SK-N-SH (cell line): ENCODE data around the gene PAMR1. TPM values are rescaled to one million over a fixed set of nuclear protein-coding genes. Genes with fewer than 3 reads are reported as not detected.

ENCODE experiments used
- CTCF ChIA-PET: fragments of 300-600, 350-600 bp; formaldehyde crosslinking; extraction: SDS; loops from one replicate; lab custom pipeline; 2021; lab: Yijun Ruan, JAX
- POLR2A ChIA-PET: fragments of 350-600 bp; sonication (Branson Sonifier 250); formaldehyde crosslinking; extraction: SDS; loops from one replicate; lab custom pipeline; 2020; ENCODE audit warnings: antibody characterized with exemption, inconsistent platforms; lab: Yijun Ruan, JAX
- DNase-seq: peaks from one replicate; pipeline ENCODE4 v3.0.0; 2012
- H2AFZ ChIP-seq: fragments of 200-600 bp; sonication (generic); 2 replicates; pipeline ENCODE4 v1.8.1; 2016; ENCODE audit warnings: antibody characterized with exemption, mild to moderate bottlenecking, low read depth
- H3F3A ChIP-seq: fragments of 200-600 bp; sonication (generic); replicated peaks from 2 replicates; pipeline ENCODE3; 2016; ENCODE audit warnings: antibody characterized with exemption, mild to moderate bottlenecking; ENCODE audit not compliant: insufficient read depth
- H3K27ac ChIP-seq, 2 experiments: fragments of 200-500 bp in 1 of 2; fragments of 200-600 bp in 1 of 2; sonication (Bioruptor generic) in 1 of 2; sonication (generic), shearing (Covaris generic) in 1 of 2; 2 replicates each; pipeline versions ENCODE4 v1.5.1 to v1.6.1; 2014 to 2016; ENCODE audit warnings: low read depth in 2 of 2, inconsistent platforms in 1 of 2, low read length in 1 of 2, mild to moderate bottlenecking in 1 of 2, mixed read lengths in 1 of 2
- H3K27me3 ChIP-seq: fragments of 200-600 bp; sonication (generic), shearing (Covaris generic); 2 replicates; pipeline ENCODE4 v1.6.1; 2016; ENCODE audit warnings: mixed run types; ENCODE audit not compliant: insufficient read depth
- H3K36me3 ChIP-seq, 2 experiments: fragments of 200-500 bp in 1 of 2; fragments of 200-600 bp in 1 of 2; sonication (Bioruptor generic) in 1 of 2; sonication (generic) in 1 of 2; replicated peaks in 1 of 2; 2 replicates each; pipeline versions ENCODE3 to v1.5.1; 2014 to 2016; ENCODE audit warnings: low read length in 1 of 2, mild to moderate bottlenecking in 1 of 2; ENCODE audit not compliant: insufficient read depth in 2 of 2, control insufficient read depth in 1 of 2
- H3K4me1 ChIP-seq, 2 experiments: fragments of 200-500 bp in 1 of 2; fragments of 200-600 bp in 1 of 2; sonication (Bioruptor generic) in 1 of 2; sonication (generic), shearing (Covaris generic) in 1 of 2; 2 replicates each; pipeline versions ENCODE4 v1.5.1 to v1.6.1; 2014 to 2016; ENCODE audit warnings: low read depth in 1 of 2, low read length in 1 of 2, mixed run types in 1 of 2; ENCODE audit not compliant: insufficient read depth in 2 of 2, control insufficient read depth in 1 of 2
- H3K4me2 ChIP-seq: fragments of 200-600 bp; sonication (generic), shearing (Covaris generic); 2 replicates; pipeline ENCODE4 v1.6.1; 2017; ENCODE audit warnings: mixed run types
- H3K4me3 ChIP-seq, 2 experiments: fragments of 200-500 bp in 1 of 2; fragments of 200-600 bp in 1 of 2; sonication (Bioruptor generic) in 1 of 2; sonication (generic), shearing (Covaris generic) in 1 of 2; 2 replicates each; pipeline versions ENCODE4 v1.5.1 to v1.8.1; 2014 to 2016; ENCODE audit warnings: low read depth in 2 of 2, inconsistent platforms in 1 of 2, low read length in 1 of 2, mild to moderate bottlenecking in 1 of 2, mixed read lengths in 1 of 2, moderate library complexity in 1 of 2
- H3K79me2 ChIP-seq: fragments of 200-600 bp; sonication (generic); 2 replicates; pipeline ENCODE4 v1.8.1; 2017; ENCODE audit warnings: mild to moderate bottlenecking; ENCODE audit not compliant: insufficient read depth
- H3K9ac ChIP-seq: fragments of 200-600 bp; sonication (generic); 2 replicates; pipeline ENCODE4 v1.6.1; 2017; ENCODE audit warnings: mixed run types
- H3K9me2 ChIP-seq: fragments of 200-600 bp; sonication (generic); 2 replicates; pipeline ENCODE4 v1.6.1; 2017; ENCODE audit warnings: mixed run types
- H3K9me3 ChIP-seq: fragments of 200-600 bp; sonication (generic); 2 replicates; pipeline ENCODE4 v1.6.1; 2017; ENCODE audit warnings: mixed run types, mild to moderate bottlenecking, moderate library complexity
- H4K20me1 ChIP-seq: fragments of 200-600 bp; sonication (generic); 2 replicates; pipeline ENCODE4 v1.6.1; 2017; ENCODE audit warnings: mild to moderate bottlenecking, mixed run types; ENCODE audit not compliant: insufficient read depth
- CHD2 ChIP-seq: fragments of 150-350 bp; IDR thresholded peaks from 2 replicates; pipeline ENCODE4 v1.6.1; 2018; ENCODE audit warnings: low read length; ENCODE audit not compliant: partially characterized antibody
- EZH2phosphoT487 ChIP-seq: fragments of 200-600 bp; sonication (generic); IDR thresholded peaks from 2 replicates; pipeline ENCODE4 v1.6.1; 2017; ENCODE audit warnings: low read depth, mixed run types, mild to moderate bottlenecking, antibody characterized with exemption, moderate library complexity, borderline replicate concordance
- FOSL2 ChIP-seq: IDR thresholded peaks from 2 replicates; pipeline ENCODE4 v1.4.0; 2012; ENCODE audit warnings: low read depth, mild to moderate bottlenecking, moderate library complexity, borderline replicate concordance
- FOXJ3 ChIP-seq: sonication (generic); formaldehyde crosslinking; IDR thresholded peaks from 2 replicates; pipeline ENCODE4 v1.5.1; 2020; ENCODE audit warnings: mild to moderate bottlenecking, missing genetic modification reagents
- FOXM1 ChIP-seq: IDR thresholded peaks from 2 replicates; pipeline ENCODE4 v1.4.0; 2012; ENCODE audit warnings: low read depth, mild to moderate bottlenecking
- GABPA ChIP-seq: IDR thresholded peaks from 2 replicates; pipeline ENCODE4 v1.4.0; 2012; ENCODE audit warnings: low read depth, mild to moderate bottlenecking
- JUND ChIP-seq: IDR thresholded peaks from 2 replicates; pipeline ENCODE4 v1.4.0; 2012
- MEF2A ChIP-seq: IDR thresholded peaks from 2 replicates; pipeline ENCODE4 v1.4.0; 2012; ENCODE audit warnings: low read depth, borderline replicate concordance
- NFIC ChIP-seq: IDR thresholded peaks from 2 replicates; pipeline ENCODE4 v1.4.0; 2012; ENCODE audit warnings: borderline replicate concordance
- NRF1 ChIP-seq: IDR thresholded peaks from 2 replicates; pipeline ENCODE4 v1.6.1; 2012; ENCODE audit warnings: low read depth, mild to moderate bottlenecking, low read length
- RCOR1 ChIP-seq: fragments of 150-350 bp; IDR thresholded peaks from 2 replicates; pipeline ENCODE4 v1.6.1; 2017; ENCODE audit warnings: antibody characterized with exemption, low read length
- RFX5 ChIP-seq: IDR thresholded peaks from 2 replicates; pipeline ENCODE4 v1.6.1; 2012; ENCODE audit warnings: mild to moderate bottlenecking, improper control_type of control experiment, low read length
- RXRA ChIP-seq: IDR thresholded peaks from 2 replicates; pipeline ENCODE4 v1.4.0; 2012; ENCODE audit warnings: low read depth, mild to moderate bottlenecking, borderline replicate concordance
- SIN3A ChIP-seq: IDR thresholded peaks from 2 replicates; pipeline ENCODE4 v1.6.1; 2012; ENCODE audit warnings: low read depth, mild to moderate bottlenecking, low read length, moderate library complexity, borderline replicate concordance
- WGBS: methylation state at CpG from one replicate; pipeline ENCODE4 v1.1.6; 2017; ENCODE audit warnings: low lambda C conversion rate; 5-methylcytosine and 5-hydroxymethylcytosine counted together
- polyA plus RNA-seq, 3 experiments: library from polyadenylated mRNA; depleted of rRNA; stranded (reverse); fragments of >200 nt; gene quantifications; 2 replicates each; pipeline ENCODE4 v1.2.3, GENCODE V29; 2012
- TF ChIP-seq, protein P1 (sequence below): IDR thresholded peaks from 2 replicates; pipeline ENCODE4; 2012
- TF ChIP-seq, protein P2 (sequence below): fragments of 150-350 bp; IDR thresholded peaks from 2 replicates; pipeline ENCODE4 v1.6.1; 2017; ENCODE audit warnings: antibody characterized with exemption, low read length, low read depth, borderline replicate concordance
- TF ChIP-seq, protein P3 (sequence below): IDR thresholded peaks from 2 replicates; pipeline ENCODE4 v1.4.0; 2012; ENCODE audit warnings: low read depth
- TF ChIP-seq, protein P4 (sequence below): fragments of 150-350 bp; IDR thresholded peaks from 2 replicates; pipeline ENCODE4 v1.6.1; 2016; ENCODE audit warnings: mild to moderate bottlenecking, low read depth, low read length

Gene PAMR1
- polyA plus RNA-seq, 1 of the 3 experiments (the other 2 are of a cell fraction) = 0.31 TPM

DNA sequence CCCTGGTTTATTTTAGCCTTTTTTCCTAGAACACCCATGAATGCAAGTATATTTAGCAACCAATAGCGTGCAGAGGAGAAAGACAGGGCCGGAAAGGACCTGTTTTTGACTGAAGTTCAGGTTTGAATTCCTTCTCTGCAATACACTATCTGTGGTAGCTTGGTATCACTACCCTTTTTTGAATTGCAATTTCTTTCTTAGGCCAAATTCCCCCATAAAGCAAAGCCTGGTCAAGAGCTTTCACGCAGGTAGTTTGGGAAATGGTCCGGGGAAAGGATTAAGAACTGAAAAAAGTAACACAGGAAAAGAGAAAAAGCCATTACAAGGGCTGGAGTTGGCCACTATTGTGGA, 38.8 kb upstream of the PAMR1 start:
- 82% methylated on average over 4 of the region's 4 CpGs for WGBS

DNA sequence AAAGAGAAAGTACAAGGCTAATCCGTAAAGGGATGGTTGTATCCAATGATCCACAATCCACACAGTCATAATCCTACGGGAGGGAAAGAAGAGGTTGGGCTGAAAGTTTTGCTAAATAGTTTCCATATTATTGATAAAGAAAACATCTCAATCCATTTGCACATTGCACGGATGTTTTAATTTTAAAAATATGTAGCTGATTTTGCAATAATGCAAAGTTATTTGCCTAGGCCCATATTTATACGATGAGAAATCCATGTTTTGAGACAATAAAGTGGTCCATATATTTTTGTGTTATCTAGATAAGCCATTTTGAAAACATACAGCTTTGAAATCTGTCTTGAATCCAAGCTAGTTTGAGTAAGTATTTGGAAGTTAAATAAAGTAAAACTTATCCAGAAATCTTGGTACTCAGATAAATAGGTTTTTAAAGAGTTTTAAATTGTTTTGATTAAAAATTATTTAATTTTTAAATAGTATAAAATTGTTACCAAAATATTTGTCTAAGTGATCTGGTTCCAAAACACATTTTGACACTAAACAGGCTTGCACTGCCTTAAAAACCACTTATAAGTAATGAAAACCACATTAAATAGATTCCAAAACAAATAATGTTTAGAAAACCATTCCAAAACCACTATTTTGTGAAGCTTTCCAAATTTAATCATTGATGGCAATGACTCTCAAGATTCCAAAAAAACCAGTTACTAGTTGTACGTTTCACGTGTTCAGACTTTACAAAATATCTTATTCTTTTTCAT, 38.2 kb upstream of the PAMR1 start:
- POLR2A ChIA-PET = no interaction called here

More for the DNA sequence above, 38.8 kb upstream of the PAMR1 start:
- Histone ChIP-seq H3K4me1 (peaks cover 4 to 14% of the 10 kb centered on the region in 2 experiments; a peak in 3 of 4 replicates), H2AFZ (no peak overlapping the region), H3K27me3 (no peaks in the 10 kb centered on the region), H3K9me2 (no peaks in the 10 kb centered on the region), H3K9me3 (no peaks in the 10 kb centered on the region; the same call in 1 of the 2 replicates), H3K79me2 (no peaks in the 10 kb centered on the region), H3K27ac (no peak overlapping the region), H4K20me1 (no peaks in the 10 kb centered on the region), H3K9ac (no peak overlapping the region), H3K36me3 (no peaks in the 10 kb centered on the region), H3K4me2 (no peak overlapping the region), H3K4me3 (no peak overlapping the region), H3F3A (peaks cover 11% of the 10 kb centered on the region)
- no peak for TF ChIP-seq JUND
- no peak for TF ChIP-seq MEF2A
- no peak for TF ChIP-seq SIN3A
- TF ChIP-seq NFIC = no peak
- no peak for TF ChIP-seq FOSL2
- TF ChIP-seq FOXJ3 (CRISPR knock-in tag) = no peak
- no peak for TF ChIP-seq RXRA
- TF ChIP-seq GABPA = no peak
- TF ChIP-seq, protein P1, sequence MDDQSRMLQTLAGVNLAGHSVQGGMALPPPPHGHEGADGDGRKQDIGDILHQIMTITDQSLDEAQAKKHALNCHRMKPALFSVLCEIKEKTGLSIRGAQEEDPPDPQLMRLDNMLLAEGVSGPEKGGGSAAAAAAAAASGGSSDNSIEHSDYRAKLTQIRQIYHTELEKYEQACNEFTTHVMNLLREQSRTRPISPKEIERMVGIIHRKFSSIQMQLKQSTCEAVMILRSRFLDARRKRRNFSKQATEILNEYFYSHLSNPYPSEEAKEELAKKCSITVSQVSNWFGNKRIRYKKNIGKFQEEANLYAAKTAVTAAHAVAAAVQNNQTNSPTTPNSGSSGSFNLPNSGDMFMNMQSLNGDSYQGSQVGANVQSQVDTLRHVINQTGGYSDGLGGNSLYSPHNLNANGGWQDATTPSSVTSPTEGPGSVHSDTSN = no peak
- TF ChIP-seq, protein P2, sequence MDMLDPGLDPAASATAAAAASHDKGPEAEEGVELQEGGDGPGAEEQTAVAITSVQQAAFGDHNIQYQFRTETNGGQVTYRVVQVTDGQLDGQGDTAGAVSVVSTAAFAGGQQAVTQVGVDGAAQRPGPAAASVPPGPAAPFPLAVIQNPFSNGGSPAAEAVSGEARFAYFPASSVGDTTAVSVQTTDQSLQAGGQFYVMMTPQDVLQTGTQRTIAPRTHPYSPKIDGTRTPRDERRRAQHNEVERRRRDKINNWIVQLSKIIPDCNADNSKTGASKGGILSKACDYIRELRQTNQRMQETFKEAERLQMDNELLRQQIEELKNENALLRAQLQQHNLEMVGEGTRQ = no peak
- TF ChIP-seq RCOR1 = no peak
- TF ChIP-seq RFX5 = no peak
- ChIA-PET CTCF (interaction anchor here (0.8 to 1.3 kb wide), 3 partner anchors 99 to 702 kb away, joined by 3 to 4 read pairs (median 3); no protein-coding TSS in a partner anchor), POLR2A (no interaction called here)
- DNase-seq = no peak

More for the DNA sequence above, 38.2 kb upstream of the PAMR1 start:
- no peaks in the 10 kb centered on the region for H3K79me2 ChIP-seq
- H3K4me3 ChIP-seq = no peak overlapping the region
- H3K9me2 ChIP-seq = no peaks in the 10 kb centered on the region
- no peak overlapping the region for H3K4me2 ChIP-seq
- 67% methylated on average over 6 of the region's 6 CpGs for WGBS
- no peaks in the 10 kb centered on the region for H3K36me3 ChIP-seq
- TF ChIP-seq EZH2phosphoT487 = no peak
- no peak for TF ChIP-seq FOXJ3 (CRISPR knock-in tag)
- TF ChIP-seq CHD2 = no peak
- TF ChIP-seq, protein P3, sequence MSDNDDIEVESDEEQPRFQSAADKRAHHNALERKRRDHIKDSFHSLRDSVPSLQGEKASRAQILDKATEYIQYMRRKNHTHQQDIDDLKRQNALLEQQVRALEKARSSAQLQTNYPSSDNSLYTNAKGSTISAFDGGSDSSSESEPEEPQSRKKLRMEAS = no peak
- TF ChIP-seq GABPA = no peak
- TF ChIP-seq FOXM1 = no peak
- no peak for TF ChIP-seq JUND
- TF ChIP-seq, protein P4, sequence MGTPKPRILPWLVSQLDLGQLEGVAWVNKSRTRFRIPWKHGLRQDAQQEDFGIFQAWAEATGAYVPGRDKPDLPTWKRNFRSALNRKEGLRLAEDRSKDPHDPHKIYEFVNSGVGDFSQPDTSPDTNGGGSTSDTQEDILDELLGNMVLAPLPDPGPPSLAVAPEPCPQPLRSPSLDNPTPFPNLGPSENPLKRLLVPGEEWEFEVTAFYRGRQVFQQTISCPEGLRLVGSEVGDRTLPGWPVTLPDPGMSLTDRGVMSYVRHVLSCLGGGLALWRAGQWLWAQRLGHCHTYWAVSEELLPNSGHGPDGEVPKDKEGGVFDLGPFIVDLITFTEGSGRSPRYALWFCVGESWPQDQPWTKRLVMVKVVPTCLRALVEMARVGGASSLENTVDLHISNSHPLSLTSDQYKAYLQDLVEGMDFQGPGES = no peak
- no peak for TF ChIP-seq NRF1
- TF ChIP-seq FOSL2 = no peak
- DNase-seq = no peak
- no peak overlapping the region for H3K9ac ChIP-seq
- CTCF ChIA-PET = interaction anchor here (0.8 to 1.3 kb wide), 3 partner anchors 99 to 702 kb away, joined by 3 to 4 read pairs (median 3); no protein-coding TSS in a partner anchor
- H3K4me1 ChIP-seq = peaks cover 4 to 14% of the 10 kb centered on the region in 2 experiments; a peak in 3 of 4 replicates
- peak overlapping the region; percentile 71; the same call in 1 of the 2 replicates for H2AFZ ChIP-seq
- no peaks in the 10 kb centered on the region for H3K27me3 ChIP-seq
- H3K9me3 ChIP-seq = no peaks in the 10 kb centered on the region; the same call in 1 of the 2 replicates
- H3F3A ChIP-seq = peaks cover 11% of the 10 kb centered on the region
- peak overlapping the region in 1 of 2 experiments; percentile 10; a peak in 1 of 4 replicates for H3K27ac ChIP-seq
- H4K20me1 ChIP-seq = no peaks in the 10 kb centered on the region
